SK-MEL-5 (cell line): Measurements from ENCODE around the gene MON2. TPM values are rescaled to one million over a fixed set of nuclear protein-coding genes. Genes with fewer than 3 reads are reported as not detected.
"Not testable (repeated sequence)": the region's sequence is repeated elsewhere in the genome, so short reads cannot be mapped to it uniquely, and the experiment has no call there.

ENCODE experiments used
- DNase-seq: peaks from one replicate; pipeline ENCODE4 v3.0.0-alpha.2; 2016; ENCODE audit warnings: low read depth, low spot score
- in situ Hi-C: cut with HindIII; loops from 2 replicates; pipeline ENCODE4 v1.10.0; 2016; ENCODE audit warnings: low sequenced_read_pairs, high pct_unique_total_duplicates, low pct_unique_long_range_greater_than_20kb
- total RNA-seq: library from RNA; depleted of rRNA; stranded (reverse); fragments of >200 nt; shearing (Covaris generic); gene quantifications from 2 replicates; pipeline ENCODE4 v1.2.3, GENCODE V29; 2014

The MON2 gene
- total RNA-seq, 1 experiment from 2014 or later = 20.0 TPM

DNA sequence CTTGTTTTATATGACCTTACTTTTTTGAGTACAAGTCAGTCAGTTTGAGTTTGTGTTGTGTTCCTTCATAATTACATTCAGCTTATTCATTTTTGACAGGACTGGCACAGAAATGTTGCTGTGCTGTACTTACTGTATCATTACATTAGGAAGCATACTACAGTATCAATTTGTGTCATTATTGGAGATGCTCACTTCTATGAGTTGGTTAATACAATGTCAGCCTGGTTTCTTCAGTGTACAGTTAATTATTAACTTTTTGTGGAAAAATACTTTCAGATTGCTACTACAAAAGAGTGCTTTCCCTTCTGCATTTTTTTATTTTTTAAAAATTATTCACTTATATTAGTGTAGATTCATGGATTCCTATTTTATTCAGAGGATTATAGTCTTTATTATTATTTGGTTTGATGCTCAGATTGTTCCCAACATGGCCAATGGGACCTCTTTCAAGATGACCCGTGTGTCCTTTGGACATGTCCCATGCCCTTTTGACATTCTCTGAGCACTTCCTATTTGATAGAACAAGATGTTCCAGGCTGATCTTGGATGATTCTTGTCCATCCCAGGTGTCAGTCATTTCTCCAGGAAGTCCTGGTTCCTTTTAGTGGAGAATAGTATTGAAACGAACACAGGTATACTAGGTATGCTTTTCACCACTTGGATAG is 66.6 kb downstream of the MON2 start:
- no peak for DNase-seq
- in situ Hi-C loops = no loop called here

GRCh38 chr12:62533755-62534107 is 67.1 kb downstream of the MON2 start:
- no peak for DNase-seq
- in situ Hi-C loops = no loop called here

DNA sequence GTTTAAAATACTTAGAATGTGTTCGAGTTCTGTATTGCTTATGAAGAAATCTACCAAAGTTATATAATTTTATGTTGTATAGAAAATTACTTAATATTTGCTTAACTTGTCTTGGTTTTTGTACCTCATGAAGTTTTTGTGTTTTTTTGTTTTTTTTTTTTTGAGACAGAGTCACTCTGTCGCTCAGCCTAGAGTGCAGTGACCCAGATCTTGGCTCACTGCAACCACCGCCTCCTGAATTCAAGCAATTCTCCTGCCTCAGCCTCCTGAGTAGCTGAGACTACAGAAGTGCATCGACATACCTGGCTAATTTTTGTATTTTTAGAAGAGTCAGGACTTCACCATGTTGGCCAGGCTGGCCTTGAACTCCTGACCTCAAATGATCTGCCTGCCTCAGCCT is 69.9 kb downstream of the MON2 start:
- in situ Hi-C loops = no loop called here
- no peak for DNase-seq

- peak; percentile 10 for DNase-seq
- in situ Hi-C loops = no loop called here
Observed at GRCh38 chr12:62537551-62537950, 70.9 kb downstream of the MON2 start.

DNA sequence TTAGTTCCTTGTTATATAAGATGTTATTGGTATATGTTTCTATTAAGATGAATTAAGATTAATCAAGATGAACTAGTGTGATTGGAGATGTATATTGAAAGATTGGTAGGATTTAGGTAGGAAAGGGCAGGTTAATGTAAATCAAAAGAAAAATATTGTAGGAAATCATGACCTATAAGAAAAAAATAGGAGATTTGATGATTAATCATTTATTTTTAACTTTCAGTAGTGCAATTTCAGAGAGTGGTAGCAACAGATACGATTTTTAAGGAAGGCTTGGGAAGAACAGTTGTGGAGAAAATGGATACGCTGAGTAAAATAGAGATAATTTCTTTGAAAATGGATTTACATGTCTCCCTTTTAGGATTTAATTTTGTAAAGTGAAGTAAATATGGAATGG is 73.7 kb downstream of the MON2 start:
- DNase-seq = no peak
- in situ Hi-C loops = no loop called here

GRCh38 chr12:62542814-62543213 is 76.2 kb downstream of the MON2 start:
- in situ Hi-C loops = no loop called here
- DNase-seq = no peak

DNA sequence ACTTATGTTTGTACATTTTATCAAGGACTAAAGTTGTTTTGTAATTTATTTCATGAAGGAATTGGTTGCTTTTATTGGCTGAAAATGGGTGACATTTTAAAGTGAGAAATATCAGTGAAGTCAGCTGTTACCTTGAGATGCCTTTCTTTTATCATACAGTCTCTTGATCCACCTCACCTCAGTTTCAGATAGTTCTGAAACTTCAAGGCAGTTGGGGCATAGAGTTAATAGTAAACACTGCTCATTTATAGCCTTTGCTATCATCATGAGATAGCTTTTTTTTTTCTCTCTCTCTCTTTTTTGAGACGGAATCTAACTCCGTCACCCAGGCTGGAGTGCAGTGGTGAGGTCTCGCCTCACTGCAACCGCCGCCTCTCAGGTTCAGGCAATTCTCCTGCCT is 76.7 kb downstream of the MON2 start:
- no peak for DNase-seq

DNA sequence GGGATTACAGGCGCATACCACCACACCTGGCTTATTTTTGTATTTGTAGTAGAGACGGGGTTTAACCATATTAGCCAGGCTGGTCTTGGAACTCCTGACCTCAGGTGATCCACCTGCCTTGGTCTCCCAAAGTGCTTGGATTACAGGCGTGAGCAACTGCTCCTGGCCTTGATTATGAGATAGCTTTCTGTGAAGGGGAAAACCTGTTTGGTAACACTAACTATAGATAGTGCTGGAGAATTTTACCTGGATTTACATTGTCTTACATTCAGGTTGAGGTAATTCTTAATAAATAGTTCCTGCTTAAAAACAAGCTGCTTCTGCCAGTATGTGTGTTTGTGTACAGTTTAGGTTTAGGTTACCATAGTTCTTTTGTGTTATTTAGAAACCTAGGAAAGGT is 77.1 kb downstream of the MON2 start:
- DNase-seq = no peak

More for the DNA sequence above, 76.7 kb downstream of the MON2 start:
- in situ Hi-C loops = no loop called here

GRCh38 chr12:62552906-62553556 is 86.4 kb downstream of the MON2 start:
- in situ Hi-C loops = no loop called here
- DNase-seq = no peak

More for the DNA sequence above, 77.1 kb downstream of the MON2 start:
- in situ Hi-C loops = no loop called here

- DNase-seq, in situ Hi-C loops: not testable (repeated sequence)
Observed at GRCh38 chr12:62559366-62559765, 92.7 kb downstream of the MON2 start.

DNA sequence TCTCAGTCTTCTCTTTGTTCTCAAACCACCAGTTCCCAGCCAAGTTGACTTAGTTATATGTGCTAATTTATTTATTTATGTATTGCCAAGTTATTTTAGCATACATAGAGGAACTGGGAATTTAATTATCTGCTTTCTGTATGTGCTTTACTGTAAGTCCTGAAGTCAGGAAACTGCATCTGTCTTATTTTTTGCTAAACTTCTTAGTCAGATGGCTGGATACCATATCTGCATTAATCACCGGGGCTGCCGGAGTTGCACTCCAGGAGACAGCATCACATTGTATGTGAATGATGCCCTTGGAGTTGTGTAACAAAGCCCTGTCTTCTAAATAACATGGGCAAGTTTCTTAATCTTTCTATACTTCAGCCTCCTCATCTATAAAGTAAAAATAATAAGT is 96.2 kb downstream of the MON2 start:
- peak; percentile 20 for DNase-seq
- in situ Hi-C loops = no loop called here

DNA sequence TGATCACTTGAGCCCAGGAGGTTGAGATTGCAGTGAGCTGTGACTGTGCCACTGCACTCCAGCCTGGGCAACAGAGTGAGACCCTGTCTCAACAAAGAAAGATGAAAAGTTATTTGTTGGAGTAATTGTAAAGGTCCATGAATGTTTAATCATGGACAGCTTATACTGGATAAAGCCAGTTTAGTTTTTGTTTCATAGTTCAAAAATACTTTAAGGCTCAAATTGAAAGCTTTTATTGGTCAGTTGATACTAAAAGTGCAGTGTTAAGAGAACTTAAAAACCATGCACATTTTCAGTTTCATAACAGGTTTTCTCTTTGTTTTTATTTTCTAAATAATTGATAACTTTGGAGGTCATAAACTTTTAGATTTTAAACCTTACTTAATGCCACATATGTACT is 108.4 kb downstream of the MON2 start:
- in situ Hi-C loops = no loop called here

GRCh38 chr12:62576503-62576902 is 109.9 kb downstream of the MON2 start:
- in situ Hi-C loops = no loop called here
- DNase-seq = no peak

More for the DNA sequence above, 108.4 kb downstream of the MON2 start:
- no peak for DNase-seq

- DNase-seq = no peak
- in situ Hi-C loops = no loop called here
Observed at GRCh38 chr12:62578726-62579125, 112.1 kb downstream of the MON2 start.

GRCh38 chr12:62581288-62582064 is 114.8 kb downstream of the MON2 start:
- DNase-seq = peak; percentile 74
- in situ Hi-C loops = no loop called here

GRCh38 chr12:62582065-62582366 is 115.4 kb downstream of the MON2 start:
- DNase-seq = no peak
- in situ Hi-C loops = no loop called here

DNA sequence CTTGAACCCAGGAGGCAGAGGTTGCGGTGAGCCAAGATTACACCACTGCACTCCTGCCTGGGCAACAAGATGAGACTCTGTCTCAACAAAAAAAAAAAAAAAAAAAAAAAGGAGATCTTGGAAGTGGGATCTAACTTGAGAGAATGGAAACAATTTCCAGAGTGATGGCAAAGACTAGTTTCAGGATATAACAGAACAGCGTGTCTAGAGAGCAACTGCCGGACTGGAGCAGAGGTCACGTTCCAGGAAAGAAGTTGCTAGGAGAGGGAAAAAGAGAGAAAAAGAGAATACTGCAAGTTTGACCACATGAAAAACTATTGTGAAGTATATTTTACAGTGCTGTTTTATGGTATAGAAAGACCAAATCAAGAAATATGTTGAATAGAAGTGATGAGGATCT is 118.0 kb downstream of the MON2 start:
- DNase-seq = no peak
- in situ Hi-C loops = no loop called here

DNA sequence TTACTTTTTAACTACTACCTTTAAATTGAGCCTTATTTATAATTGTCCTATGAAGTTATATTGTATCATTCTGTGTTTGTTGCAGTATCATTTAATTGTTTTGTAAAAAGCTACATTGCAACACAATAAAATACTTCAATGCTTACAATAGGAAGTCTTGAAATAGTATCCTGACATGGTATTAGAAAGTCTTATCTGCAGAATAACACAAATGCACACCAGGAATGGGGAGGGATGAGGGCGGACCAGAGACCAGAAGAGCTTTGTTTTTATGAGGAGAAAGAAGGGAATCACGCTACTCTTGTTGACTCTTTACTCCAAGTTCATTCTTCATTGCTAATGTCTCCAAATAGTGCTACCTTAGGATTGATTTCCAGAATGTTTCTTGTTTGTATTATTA is 120.2 kb downstream of the MON2 start:
- DNase-seq = no peak
- in situ Hi-C loops = no loop called here

GRCh38 chr12:62588916-62589315 is 122.3 kb downstream of the MON2 start:
- no peak for DNase-seq
- in situ Hi-C loops = no loop called here
